Measurements from ENCODE around the gene FIZ1.
A peak's percentile ranks its signal among the peaks of the same experiment; 100 is the strongest.

The FIZ1 gene

GRCh38 chr19:55599842-55600661, 735 bp upstream of the FIZ1 start, which contains the start of gene ZNF524:
Gene ZNF524 (plus strand): TSS chr19:55600288. CDS start chr19:55602113, 1,825 bp downstream.
- TF ChIP-seq MAX (IDR thresholded peaks at IDR 0.05; ENCODE audit: low read depth, low read length) (no peak), POLR2A (IDR thresholded peaks at IDR 0.05; ENCODE audit: extremely low read depth, insufficient read length) (no peak), CTCF (IDR thresholded peaks at IDR 0.05; ENCODE audit: low read depth, low read length) (no peak), MYC (IDR thresholded peaks at IDR 0.05; ENCODE audit: low read depth, low read length) (no peak)
- H3K4me3 ChIP-seq (ENCODE audit: low read depth, low read length): peak within 1 kb of the TSS; percentile 67
- DNase-seq (ENCODE audit: low read depth): peak; percentile 83

- no peak for TF ChIP-seq POLR2A (IDR thresholded peaks at IDR 0.05; ENCODE audit: extremely low read depth, insufficient read length)
- no peak for TF ChIP-seq MYC (IDR thresholded peaks at IDR 0.05; ENCODE audit: low read depth, low read length)
- no peak for TF ChIP-seq CTCF (IDR thresholded peaks at IDR 0.05; ENCODE audit: low read depth, low read length)
- TF ChIP-seq MAX (IDR thresholded peaks at IDR 0.05; ENCODE audit: low read depth, low read length): no peak; the same call in 1 of the 2 replicates
- peak overlapping the region; percentile 50 for H3K4me3 ChIP-seq (ENCODE audit: low read depth, low read length)
- DNase-seq (ENCODE audit: low read depth): peak; percentile 91
Observed at GRCh38 chr19:55598719-55599467, 424 bp downstream of the FIZ1 start.

GRCh38 chr19:55598034-55598433, 1.3 kb downstream of the FIZ1 start:
- no peak for TF ChIP-seq POLR2A (IDR thresholded peaks at IDR 0.05; ENCODE audit: extremely low read depth, insufficient read length)
- DNase-seq (ENCODE audit: low read depth): no peak
- peak overlapping the region; percentile 32 for H3K4me3 ChIP-seq (ENCODE audit: low read depth, low read length)

- TF ChIP-seq MAX (IDR thresholded peaks at IDR 0.05; ENCODE audit: low read depth, low read length) (no peak), CTCF (IDR thresholded peaks at IDR 0.05; ENCODE audit: low read depth, low read length) (no peak), MYC (IDR thresholded peaks at IDR 0.05; ENCODE audit: low read depth, low read length) (no peak), POLR2A (IDR thresholded peaks at IDR 0.05; ENCODE audit: extremely low read depth, insufficient read length) (no peak)
- H3K4me3 ChIP-seq (ENCODE audit: low read depth, low read length): no peak overlapping the region
- DNase-seq (ENCODE audit: low read depth): no peak
Observed at GRCh38 chr19:55597501-55597921, 1.8 kb downstream of the FIZ1 start.

- no peak overlapping the region for H3K4me3 ChIP-seq (ENCODE audit: low read depth, low read length)
- TF ChIP-seq MAX (IDR thresholded peaks at IDR 0.05; ENCODE audit: low read depth, low read length): no peak
- TF ChIP-seq MYC (IDR thresholded peaks at IDR 0.05; ENCODE audit: low read depth, low read length): no peak
- TF ChIP-seq POLR2A (IDR thresholded peaks at IDR 0.05; ENCODE audit: extremely low read depth, insufficient read length): no peak
- no peak for TF ChIP-seq CTCF (IDR thresholded peaks at IDR 0.05; ENCODE audit: low read depth, low read length)
- no peak for DNase-seq (ENCODE audit: low read depth)
Observed at GRCh38 chr19:55596304-55596703, 3.0 kb downstream of the FIZ1 start.

GRCh38 chr19:55594996-55595545, 4.2 kb downstream of the FIZ1 start:
- no peak overlapping the region for H3K4me3 ChIP-seq (ENCODE audit: low read depth, low read length)
- TF ChIP-seq CTCF (IDR thresholded peaks at IDR 0.05; ENCODE audit: low read depth, low read length) (no peak), MYC (IDR thresholded peaks at IDR 0.05; ENCODE audit: low read depth, low read length) (no peak), POLR2A (IDR thresholded peaks at IDR 0.05; ENCODE audit: extremely low read depth, insufficient read length) (no peak), MAX (IDR thresholded peaks at IDR 0.05; ENCODE audit: low read depth, low read length) (no peak)
- no peak for DNase-seq (ENCODE audit: low read depth)

All from NB4 (cell line).